H9 (cell line): ENCODE measurements around the gene C17orf50. TPM values are rescaled to one million over a fixed set of nuclear protein-coding genes. Genes with fewer than 3 reads are reported as not detected.

Source experiments
- DNase-seq: peaks from one replicate; pipeline ENCODE4 v3.0.0-alpha.2; 2017
- H2AFZ ChIP-seq: one replicate; pipeline ENCODE4 v1.6.1; 2013; ENCODE audit warnings: mild to moderate bottlenecking, low read length, control low read depth, moderate library complexity
- H2AK5ac ChIP-seq: 2 replicates; pipeline ENCODE4 v1.6.1; 2013; ENCODE audit warnings: low read length, control low read depth, mixed read lengths; ENCODE audit not compliant: insufficient read length
- H2BK120ac ChIP-seq: one replicate; pipeline ENCODE4 v1.6.1; 2013; ENCODE audit warnings: low read depth, mild to moderate bottlenecking, low read length, control low read depth, inconsistent platforms; ENCODE audit not compliant: poor library complexity, severe bottlenecking
- H2BK12ac ChIP-seq: 2 replicates; pipeline ENCODE4 v1.6.1; 2013; ENCODE audit warnings: low read length, control low read depth, mixed read lengths, low read depth; ENCODE audit not compliant: insufficient read length
- H2BK15ac ChIP-seq: 2 replicates; pipeline ENCODE4 v1.6.1; 2013; ENCODE audit warnings: low read depth, low read length, control low read depth
- H2BK20ac ChIP-seq: one replicate; pipeline ENCODE4 v1.6.1; 2013; ENCODE audit warnings: low read depth, mild to moderate bottlenecking, low read length, control low read depth, inconsistent platforms; ENCODE audit not compliant: poor library complexity, severe bottlenecking
- H2BK5ac ChIP-seq: 2 replicates; pipeline ENCODE4 v1.6.1; 2013; ENCODE audit warnings: low read length, control low read depth, mixed read lengths; ENCODE audit not compliant: insufficient read length
- H3K14ac ChIP-seq: 2 replicates; pipeline ENCODE4 v1.6.1; 2013; ENCODE audit warnings: low read length, control low read depth; ENCODE audit not compliant: insufficient read depth
- H3K18ac ChIP-seq: 2 replicates; pipeline ENCODE4 v1.6.1; 2013; ENCODE audit warnings: low read depth, mild to moderate bottlenecking, mixed read lengths, low read length, control low read depth; ENCODE audit not compliant: insufficient read length
- H3K23ac ChIP-seq: 2 replicates; pipeline ENCODE4 v1.6.1; 2013; ENCODE audit warnings: low read length, control low read depth, mixed read lengths, low read depth; ENCODE audit not compliant: insufficient read length
- H3K23me2 ChIP-seq: 2 replicates; pipeline ENCODE4 v1.6.1; 2013; ENCODE audit warnings: low read depth, mild to moderate bottlenecking, mixed read lengths, low read length, control low read depth; ENCODE audit not compliant: insufficient read length, poor library complexity, severe bottlenecking
- H3K27ac ChIP-seq: 2 replicates; pipeline ENCODE4 v1.5.1; 2013; ENCODE audit warnings: low read length, control low read depth, mixed read lengths, low read depth; ENCODE audit not compliant: insufficient read length
- H3K27me3 ChIP-seq: 2 replicates; pipeline ENCODE4 v1.6.1; 2013; ENCODE audit warnings: low read length, control low read depth, inconsistent platforms; ENCODE audit not compliant: insufficient read depth
- H3K4ac ChIP-seq: 2 replicates; pipeline ENCODE4 v1.6.1; 2013; ENCODE audit warnings: low read depth, mild to moderate bottlenecking, control low read depth, inconsistent platforms, low read length, moderate library complexity
- H3K4me1 ChIP-seq: 2 replicates; pipeline ENCODE4 v1.6.1; 2013; ENCODE audit warnings: low read length, control low read depth, inconsistent platforms; ENCODE audit not compliant: insufficient read depth
- H3K4me2 ChIP-seq: 2 replicates; pipeline ENCODE4 v1.6.1; 2013; ENCODE audit warnings: low read length, control low read depth, mixed read lengths; ENCODE audit not compliant: insufficient read length, insufficient read depth
- H3K56ac ChIP-seq: 2 replicates; pipeline ENCODE4 v1.6.1; 2013; ENCODE audit warnings: low read depth, mild to moderate bottlenecking, mixed read lengths, low read length, control low read depth; ENCODE audit not compliant: insufficient read length
- H3K79me1 ChIP-seq: 2 replicates; pipeline ENCODE4 v1.6.1; 2013; ENCODE audit warnings: low read depth, mild to moderate bottlenecking, moderate library complexity, low read length, control low read depth, inconsistent platforms; ENCODE audit not compliant: insufficient read depth, poor library complexity, severe bottlenecking
- H3K79me2 ChIP-seq: 2 replicates; pipeline ENCODE4 v1.6.1; 2013; ENCODE audit warnings: low read length, control low read depth, inconsistent platforms; ENCODE audit not compliant: insufficient read depth
- H3K9ac ChIP-seq: 2 replicates; pipeline ENCODE4 v1.6.1; 2013; ENCODE audit warnings: low read length, control low read depth, mixed read lengths; ENCODE audit not compliant: insufficient read length; ENCODE audit errors: extremely low read depth
- H3K9me3 ChIP-seq: one replicate; pipeline ENCODE4 v1.6.1; 2013; ENCODE audit warnings: low read depth, low read length, inconsistent platforms; ENCODE audit not compliant: control insufficient read depth
- H3T11ph ChIP-seq: one replicate; pipeline ENCODE4 v1.6.1; 2013; ENCODE audit warnings: mild to moderate bottlenecking, low read length, control low read depth, inconsistent platforms
- H4K20me1 ChIP-seq: one replicate; pipeline ENCODE4 v1.6.1; 2013; ENCODE audit not compliant: control insufficient read depth, insufficient read length, insufficient read depth
- H4K5ac ChIP-seq: 2 replicates; pipeline ENCODE4 v1.6.1; 2013; ENCODE audit warnings: low read depth, mild to moderate bottlenecking, mixed read lengths, low read length, control low read depth; ENCODE audit not compliant: insufficient read length
- H4K8ac ChIP-seq: replicated peaks from 2 replicates; pipeline ENCODE4 v1.6.1; 2013; ENCODE audit warnings: low read length, control low read depth, mixed read lengths, low read depth; ENCODE audit not compliant: insufficient read length
- H4K91ac ChIP-seq: 2 replicates; pipeline ENCODE4 v1.6.1; 2013; ENCODE audit warnings: low read depth, mild to moderate bottlenecking, moderate library complexity, mixed read lengths, low read length, control low read depth; ENCODE audit not compliant: insufficient read length
- H3K27ac Mint-ChIP-seq, 3 experiments: 2 replicates in 2 of 3; 3 replicates in 1 of 3; pipeline ENCODE4 v1.8.0; 2020 to 2021; ENCODE audit warnings: mixed read lengths in 3 of 3, mild to moderate bottlenecking in 1 of 3, moderate library complexity in 1 of 3
- H3K27me3 Mint-ChIP-seq: 2 replicates; pipeline ENCODE4 v1.8.0; 2021; ENCODE audit warnings: low read depth, mild to moderate bottlenecking, moderate library complexity, mixed read lengths
- H3K36me3 Mint-ChIP-seq, 3 experiments: 2 replicates in 2 of 3; 3 replicates in 1 of 3; pipeline ENCODE4 v1.8.0; 2020 to 2021; ENCODE audit warnings: low read depth in 3 of 3, mixed read lengths in 3 of 3; ENCODE audit not compliant: insufficient read depth in 1 of 3
- H3K4me1 Mint-ChIP-seq, 2 experiments: 2 replicates each; pipeline ENCODE4 v1.8.0; 2020; ENCODE audit warnings: mixed read lengths in 2 of 2
- H3K4me3 Mint-ChIP-seq, 2 experiments: 2 replicates in 1 of 2; 3 replicates in 1 of 2; pipeline ENCODE4 v1.8.0; 2020 to 2021; ENCODE audit warnings: mild to moderate bottlenecking in 2 of 2, mixed read lengths in 2 of 2, moderate library complexity in 1 of 2
- H3K9me3 Mint-ChIP-seq, 2 experiments: 2 replicates in 1 of 2; 3 replicates in 1 of 2; pipeline ENCODE4 v1.8.0; 2020; ENCODE audit warnings: mild to moderate bottlenecking in 2 of 2, mixed read lengths in 2 of 2, moderate library complexity in 1 of 2
- CTCF ChIP-seq: fragments of 200-600 bp; sonication (generic); conservative IDR thresholded peaks from 3 replicates; pipeline ENCODE4 v1.8.0; 2021; ENCODE audit warnings: antibody characterized with exemption, mild to moderate bottlenecking
- WGBS: extraction: QIAGEN DNeasy Blood & Tissue Kit; methylation state at CpG from one replicate; pipeline ENCODE4 v1.1.7; 2013; ENCODE audit warnings: missing lambda C conversion rate, low lambda C conversion rate, mixed read lengths; ENCODE audit not compliant: insufficient read length; ENCODE audit errors: extremely low coverage; 5-methylcytosine and 5-hydroxymethylcytosine counted together
- total RNA-seq: library from RNA; stranded (reverse); gene quantifications from 2 replicates; pipeline ENCODE4 v1.2.1, GENCODE V29; 2021

C17orf50 gene
- total RNA-seq, 1 experiment from 2014 or later, result not detected

- DNase-seq, result no peak
- no peak overlapping the region for H2BK15ac ChIP-seq
- no peak overlapping the region for H3K18ac ChIP-seq
- no peak overlapping the region for H2AK5ac ChIP-seq
- H4K5ac ChIP-seq, result no peak overlapping the region
- no peak overlapping the region for H3K27ac ChIP-seq
- H4K8ac ChIP-seq, result no peak overlapping the region
- no peaks in the 10 kb centered on the region; the same call in 1 of the 2 replicates for H3K4me1 ChIP-seq
- no peak overlapping the region for H2BK5ac ChIP-seq
- no peaks in the 10 kb centered on the region for H4K20me1 ChIP-seq
- Mint-ChIP-seq H3K9me3 (no peaks in the 10 kb centered on the region; a peak in 3 of 5 replicates), H3K4me3 (no peak overlapping the region), H3K4me1 (peaks cover 14 to 17% of the 10 kb centered on the region in 2 experiments), H3K36me3 (no peaks in the 10 kb centered on the region; a peak in 2 of 7 replicates), H3K27me3 (peaks cover 26% of the 10 kb centered on the region), H3K27ac (no peak overlapping the region)
- peaks cover 2% of the 10 kb centered on the region; the same call in 1 of the 2 replicates for H3K27me3 ChIP-seq
- H3K23me2 ChIP-seq, result peaks cover 5% of the 10 kb centered on the region
- H2AFZ ChIP-seq, result no peak overlapping the region
- H3K4ac ChIP-seq, result no peak overlapping the region
- H3T11ph ChIP-seq, result no peak overlapping the region
- H3K9ac ChIP-seq, result no peak overlapping the region
- no peak overlapping the region for H4K91ac ChIP-seq
- H3K14ac ChIP-seq, result no peak overlapping the region
- no peak overlapping the region for H2BK12ac ChIP-seq
- no peak overlapping the region for H2BK120ac ChIP-seq
- no peaks in the 10 kb centered on the region for H3K79me1 ChIP-seq
- no peak for TF ChIP-seq CTCF
- H3K23ac ChIP-seq, result no peak overlapping the region
- WGBS, result no CpG with 5 or more reads among the region's 24 CpGs
- no peaks in the 10 kb centered on the region for H3K9me3 ChIP-seq
- no peak overlapping the region for H3K56ac ChIP-seq
- no peaks in the 10 kb centered on the region for H3K79me2 ChIP-seq
- H3K4me2 ChIP-seq, result no peak overlapping the region
- H2BK20ac ChIP-seq, result no peak overlapping the region
These were observed 5.8 kb downstream of the C17orf50 start for GRCh38 chr17:35766489-35766877.
